HG03108 (cell line): Measurements from ENCODE around the gene UIMC1.

Experiments
- ATAC-seq: cut with Tn5 transposase; IDR thresholded peaks from one replicate; pipeline ENCODE4 v1.9.1; 2021; ENCODE audit warnings: moderate library complexity; ENCODE audit not compliant: unreplicated experiment

The UIMC1 gene

DNA sequence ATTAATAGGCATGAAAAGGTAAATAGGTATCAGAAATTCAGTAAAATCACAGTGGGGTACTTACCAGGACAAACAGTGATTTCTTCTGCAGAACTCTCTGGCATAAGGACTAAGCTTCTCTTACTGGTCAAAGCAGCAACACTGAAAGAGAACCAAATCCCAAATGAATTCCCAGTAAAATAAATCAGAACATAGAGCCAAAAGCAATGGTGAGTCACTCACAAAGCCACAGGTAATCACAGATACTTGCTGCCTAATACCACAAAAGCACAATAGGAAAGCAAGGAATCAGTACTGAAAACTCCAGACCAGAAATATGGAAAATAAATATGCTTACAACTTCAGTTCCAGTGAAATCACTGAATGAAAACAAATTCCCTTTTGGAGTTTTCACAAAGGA is 50.7 kb downstream of the UIMC1 start:
- ATAC-seq: no peak

DNA sequence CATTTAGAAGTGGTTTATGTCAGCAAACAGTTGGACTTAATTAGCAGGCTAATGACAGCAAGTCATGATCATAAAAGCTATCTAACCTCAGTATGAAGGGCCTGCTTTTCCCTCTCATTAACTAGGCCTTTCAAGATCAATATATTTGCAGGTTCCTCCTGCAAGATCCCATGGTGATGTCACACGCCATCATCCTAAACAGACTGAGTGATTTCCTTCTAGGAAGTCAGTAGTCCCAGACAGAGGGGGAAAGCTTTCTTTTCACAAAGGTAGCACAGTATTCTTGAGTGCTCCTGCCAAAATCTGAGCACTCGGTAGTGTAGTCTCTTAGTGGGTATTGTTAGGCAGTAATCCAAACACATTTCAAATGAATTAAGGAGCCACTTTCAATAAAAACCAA is 52.5 kb downstream of the UIMC1 start:
- no peak for ATAC-seq

DNA sequence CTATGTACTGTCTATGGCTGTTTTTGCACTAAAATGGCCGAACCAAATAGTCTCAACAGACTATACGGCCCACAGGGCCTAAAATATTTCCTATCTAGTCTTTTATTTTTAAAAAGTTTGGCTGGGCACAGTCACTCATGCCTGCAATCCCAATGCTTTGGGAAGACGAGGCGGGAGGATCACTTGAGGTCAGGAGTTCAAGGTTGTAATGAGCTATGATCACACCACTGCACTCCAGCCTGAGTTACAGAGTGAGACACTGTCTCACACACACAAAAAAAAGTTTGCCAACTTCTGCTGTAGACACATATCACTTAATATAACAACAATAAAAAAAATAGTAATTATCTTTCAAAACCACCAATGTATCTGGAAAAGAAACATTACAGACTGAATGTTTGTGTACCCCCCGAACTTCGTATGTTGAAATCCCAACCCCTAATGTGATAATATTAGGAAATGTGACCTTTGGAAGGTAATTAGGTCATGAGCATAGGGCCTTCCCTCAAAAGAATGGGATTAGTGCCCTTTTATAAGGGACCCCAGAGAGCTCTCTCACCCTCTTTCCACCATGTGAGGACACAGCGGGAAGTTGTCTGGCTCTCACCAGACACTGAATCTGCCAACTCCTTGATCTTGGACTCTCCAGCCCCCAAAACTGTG is 53.9 kb downstream of the UIMC1 start:
- no peak for ATAC-seq

DNA sequence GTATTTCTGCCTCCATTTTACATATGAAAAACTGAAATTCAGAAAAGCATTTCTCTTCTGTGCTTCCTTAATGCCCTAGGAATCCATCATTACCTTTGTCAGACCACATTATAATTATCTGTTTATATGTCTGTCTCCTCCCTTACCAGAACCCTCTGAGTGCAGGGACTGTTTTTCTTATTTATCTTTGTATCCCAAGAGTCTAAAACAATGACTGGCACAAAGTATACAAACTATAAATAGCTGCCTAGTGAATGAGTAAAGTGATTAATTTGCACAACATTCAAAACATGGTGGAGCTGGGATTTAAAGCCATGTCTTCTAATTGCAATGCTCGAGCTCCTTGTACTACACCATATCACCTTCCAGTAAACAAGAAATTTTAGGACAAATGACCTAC is 58.1 kb downstream of the UIMC1 start:
- no peak for ATAC-seq

DNA sequence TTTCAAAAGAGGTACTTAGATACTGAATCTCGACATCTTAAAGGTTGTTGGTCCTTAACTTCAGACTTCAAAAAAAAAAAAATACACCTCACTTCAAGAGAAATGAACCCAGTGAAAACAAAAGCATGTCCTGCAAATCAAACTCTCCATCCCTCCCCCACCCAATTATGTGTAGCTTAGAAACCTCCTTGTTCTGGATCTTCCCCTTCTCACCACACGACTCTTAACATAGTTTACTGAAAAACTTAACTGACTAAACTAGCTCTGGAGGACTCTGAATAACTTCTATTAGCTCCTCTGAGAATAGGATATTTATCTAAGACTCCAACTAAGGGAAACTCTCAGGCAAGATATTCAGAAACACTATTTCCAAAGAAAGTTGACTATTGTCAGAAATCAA is 58.7 kb downstream of the UIMC1 start:
- ATAC-seq: no peak

DNA sequence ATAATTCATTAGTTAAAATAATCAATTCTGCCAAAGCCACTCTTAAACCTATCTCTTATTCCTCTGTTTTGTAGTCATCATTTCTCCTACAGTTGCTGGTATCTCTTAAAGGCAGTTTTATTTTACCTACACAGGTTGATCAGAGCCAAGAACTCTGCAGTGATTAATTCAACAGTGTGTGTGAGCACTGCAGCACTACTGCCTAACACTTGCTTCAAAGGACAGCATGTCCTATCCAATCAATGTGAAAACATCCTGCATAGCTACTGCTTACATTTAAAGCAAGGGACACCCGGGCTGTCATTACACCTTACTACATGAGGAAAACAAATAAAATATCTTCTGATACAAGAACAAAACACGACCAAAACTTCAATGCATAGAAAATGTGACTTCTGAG is 62.3 kb downstream of the UIMC1 start:
- ATAC-seq: no peak

DNA sequence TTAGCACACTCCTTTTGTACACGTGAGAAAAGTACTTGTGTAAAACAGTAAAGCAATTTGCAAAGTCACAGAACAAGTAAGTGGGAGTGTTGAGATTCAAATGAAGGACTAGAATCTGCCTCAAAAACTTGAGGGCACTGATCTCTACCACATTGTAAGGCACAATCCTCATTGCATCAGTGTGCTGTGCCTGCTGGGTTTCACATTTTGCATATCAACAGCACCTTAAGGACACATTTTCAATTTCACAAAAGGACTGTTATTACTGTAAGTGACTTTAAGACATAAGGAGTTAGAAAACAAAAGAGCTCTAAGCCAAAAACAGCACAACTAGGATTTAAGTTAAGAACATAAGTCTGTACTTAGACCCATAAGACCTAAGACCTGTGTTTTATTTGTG is 62.8 kb downstream of the UIMC1 start:
- no peak for ATAC-seq

DNA sequence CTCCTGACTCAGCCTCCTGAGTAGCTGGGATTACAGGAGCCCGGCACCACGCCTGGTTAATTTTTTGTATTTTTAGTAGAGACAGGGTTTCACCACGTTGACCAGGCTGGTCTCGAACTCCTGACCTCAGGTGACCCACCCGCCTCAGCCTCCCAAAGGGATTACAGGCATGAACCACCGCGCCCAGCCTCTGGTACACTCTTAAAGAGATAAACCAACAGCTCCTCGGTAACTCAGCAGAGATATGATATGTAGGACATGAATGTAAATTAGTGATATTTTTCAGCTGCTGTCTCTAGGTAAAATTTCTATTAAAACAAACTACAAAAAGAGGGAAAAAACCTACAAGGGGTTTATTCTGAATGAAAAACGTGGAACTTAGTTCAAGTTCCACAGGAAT is 64.6 kb downstream of the UIMC1 start:
- ATAC-seq: no peak

DNA sequence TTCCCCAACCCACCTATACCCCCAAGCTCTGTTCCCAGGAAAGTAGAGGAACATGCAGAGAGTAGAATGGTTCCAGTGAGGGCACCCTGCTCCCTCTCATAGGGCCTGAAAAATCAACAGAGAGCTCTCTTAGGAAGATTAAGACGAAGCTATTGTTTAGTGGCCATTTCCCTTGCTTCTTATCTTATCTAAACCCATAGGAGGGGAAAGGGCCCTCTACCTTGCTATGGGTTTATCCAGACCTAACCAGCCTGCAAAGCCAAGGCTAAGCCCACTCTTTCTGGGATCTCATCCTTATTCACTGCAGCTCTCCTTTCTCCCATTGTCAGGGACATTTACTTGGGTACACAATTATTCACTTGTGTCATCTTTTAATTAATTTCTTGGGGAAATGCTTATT is 68.1 kb downstream of the UIMC1 start:
- ATAC-seq: no peak

DNA sequence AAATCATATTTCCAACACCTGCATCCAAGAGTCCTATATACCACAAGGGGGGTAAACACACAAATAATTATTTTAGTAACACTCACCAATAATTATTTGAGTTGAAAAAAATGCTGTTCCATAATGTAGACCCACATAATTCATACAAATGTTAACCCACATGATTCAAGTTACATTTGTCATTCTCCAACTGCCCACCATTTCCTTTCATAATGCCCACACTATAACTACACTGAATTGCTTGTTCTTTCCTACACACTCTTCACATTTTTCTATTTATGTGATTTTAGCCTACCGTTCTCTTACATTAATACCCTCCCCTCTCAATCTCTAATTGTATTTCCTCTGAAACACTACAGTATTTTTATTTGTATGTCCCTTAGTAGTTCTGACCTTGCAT is 71.6 kb downstream of the UIMC1 start:
- no peak for ATAC-seq

DNA sequence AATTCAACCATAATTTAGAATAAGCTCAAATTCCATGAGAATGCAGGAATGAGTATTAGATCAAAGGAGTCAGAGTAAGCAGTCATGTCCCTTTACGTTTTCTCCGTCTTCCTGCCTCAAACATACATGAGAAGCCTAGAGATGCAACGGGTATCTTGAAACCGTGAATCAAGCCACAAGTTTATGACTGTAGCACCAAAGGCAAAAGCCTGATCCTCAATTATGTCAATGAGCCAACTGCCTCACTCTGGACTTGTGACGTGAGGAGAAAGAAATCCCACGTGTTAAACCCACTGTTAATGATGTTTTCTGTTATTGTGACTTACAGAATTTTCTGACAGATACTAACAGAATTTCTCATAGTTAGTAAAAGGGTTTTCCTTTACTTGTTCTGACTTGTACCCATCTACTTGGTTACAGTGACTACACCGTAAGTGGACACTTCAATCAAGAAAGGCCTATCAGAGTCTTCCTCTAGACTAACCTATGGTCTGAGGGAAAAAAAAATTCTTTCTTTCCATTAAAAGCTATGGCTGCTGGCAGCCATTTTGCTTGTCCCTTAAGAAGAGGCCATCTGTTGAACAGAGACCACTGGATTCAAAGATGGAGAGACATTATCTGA is 72.2 kb downstream of the UIMC1 start:
- ATAC-seq: no peak

DNA sequence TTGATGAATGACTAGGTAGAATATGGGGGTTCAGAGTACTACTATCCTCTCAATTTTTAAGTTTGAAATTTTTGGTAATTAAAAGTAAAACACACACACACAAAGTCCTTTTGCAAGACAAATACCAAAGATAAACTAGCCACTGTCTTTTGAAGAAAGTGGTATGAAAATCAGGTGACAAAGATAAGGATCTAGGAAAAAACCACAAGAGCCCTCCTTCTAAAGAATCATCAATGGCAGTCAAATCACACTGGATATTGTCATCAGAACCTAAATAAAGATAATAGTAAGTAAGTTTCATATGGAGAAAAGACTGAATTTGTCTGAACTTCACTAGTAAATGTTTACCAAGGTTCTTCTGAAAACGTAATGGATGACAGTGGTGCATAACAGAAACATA is 76.9 kb downstream of the UIMC1 start:
- no peak for ATAC-seq

DNA sequence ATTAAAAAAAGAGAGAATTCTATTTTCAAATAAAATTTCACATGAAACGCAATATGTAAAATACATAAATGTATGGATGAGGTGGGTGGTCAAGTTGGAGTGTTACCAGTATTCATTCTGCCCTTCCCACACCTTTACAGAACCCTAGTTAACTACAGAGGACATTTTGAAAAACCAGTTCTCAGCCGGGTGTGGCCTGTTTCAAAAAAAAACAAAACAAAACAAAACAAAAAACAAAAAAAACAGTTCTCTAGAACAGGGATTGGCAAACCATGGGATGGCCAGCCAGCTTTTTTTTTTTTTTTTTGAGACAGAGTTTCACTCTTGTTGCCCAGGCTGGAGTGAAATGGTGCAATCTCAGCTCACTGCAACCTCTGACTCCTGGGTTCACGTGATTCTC is 79.0 kb downstream of the UIMC1 start:
- no peak for ATAC-seq

DNA sequence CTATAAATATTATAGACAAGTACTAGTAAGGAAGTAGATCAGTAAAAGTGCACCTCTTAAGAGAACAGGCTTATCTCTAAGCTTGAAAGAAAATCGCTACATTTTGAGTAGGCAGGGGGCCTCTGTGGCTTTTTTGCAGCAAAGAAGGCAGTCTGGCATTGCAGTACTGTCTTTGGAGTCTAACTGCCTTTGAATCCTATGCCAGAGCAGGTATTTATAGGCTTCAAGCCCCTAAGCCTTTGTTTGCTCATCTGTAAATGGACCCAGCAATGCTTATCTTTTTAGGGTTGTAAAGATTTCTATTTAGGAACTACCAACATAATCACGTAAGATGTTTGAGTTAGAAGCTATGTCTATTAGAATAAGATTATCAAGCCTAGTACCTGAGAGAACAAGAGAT is 83.8 kb downstream of the UIMC1 start:
- no peak for ATAC-seq

DNA sequence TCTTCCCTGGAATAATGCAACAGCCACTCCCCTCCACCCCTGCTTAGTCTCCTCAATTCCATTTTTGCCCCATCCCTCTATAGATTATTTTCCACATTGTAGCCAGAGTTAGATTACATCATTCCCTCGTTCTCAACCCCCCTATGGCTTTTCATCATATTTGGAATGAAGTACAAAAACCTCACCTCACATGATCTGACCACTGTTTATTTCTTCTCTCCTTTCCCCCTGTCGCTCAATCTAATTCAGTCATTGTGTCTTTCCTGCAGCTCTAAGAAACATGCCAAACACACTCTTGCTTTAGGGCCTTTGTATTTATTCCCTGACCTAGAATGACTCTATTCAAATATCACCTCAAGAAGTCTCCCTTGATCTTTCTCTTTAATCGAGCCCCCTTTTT is 84.9 kb downstream of the UIMC1 start:
- ATAC-seq: no peak

DNA sequence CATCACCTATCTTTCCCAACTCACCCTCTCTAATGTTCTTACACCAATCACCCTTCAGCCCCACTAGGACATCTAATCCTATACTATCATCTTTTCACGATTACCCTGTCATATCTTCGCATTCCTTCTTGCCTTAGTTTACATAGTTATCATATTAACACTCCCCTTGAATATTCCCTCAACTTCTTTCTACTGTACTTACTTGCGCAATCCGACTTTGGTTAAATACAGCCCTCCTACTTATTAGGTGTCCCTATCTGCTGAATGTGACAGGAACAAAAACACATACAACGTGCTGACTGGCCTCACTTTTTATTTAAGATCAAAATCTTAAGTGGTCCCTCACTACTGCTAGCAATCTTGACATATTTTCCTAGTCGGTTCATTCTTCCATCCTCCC is 88.0 kb downstream of the UIMC1 start:
- no peak for ATAC-seq

DNA sequence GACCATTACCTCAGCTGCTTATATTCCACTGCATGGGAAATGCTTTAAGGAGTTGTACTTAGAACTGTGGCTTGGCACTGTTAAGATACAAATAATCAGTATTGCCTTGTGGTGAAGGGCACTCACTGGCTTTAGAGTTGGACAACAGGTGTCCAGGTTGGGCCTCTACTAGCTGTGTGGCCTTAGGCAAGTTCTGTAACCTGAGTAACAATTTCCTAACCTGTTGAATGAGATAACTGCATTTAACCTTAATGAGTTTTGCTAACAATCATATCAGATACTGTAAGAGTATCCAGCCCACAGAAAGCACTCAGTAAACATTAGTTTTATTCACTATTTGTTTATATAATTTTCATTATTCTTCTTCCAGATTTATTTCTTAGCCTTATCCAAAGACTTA is 90.2 kb downstream of the UIMC1 start:
- ATAC-seq: no peak

DNA sequence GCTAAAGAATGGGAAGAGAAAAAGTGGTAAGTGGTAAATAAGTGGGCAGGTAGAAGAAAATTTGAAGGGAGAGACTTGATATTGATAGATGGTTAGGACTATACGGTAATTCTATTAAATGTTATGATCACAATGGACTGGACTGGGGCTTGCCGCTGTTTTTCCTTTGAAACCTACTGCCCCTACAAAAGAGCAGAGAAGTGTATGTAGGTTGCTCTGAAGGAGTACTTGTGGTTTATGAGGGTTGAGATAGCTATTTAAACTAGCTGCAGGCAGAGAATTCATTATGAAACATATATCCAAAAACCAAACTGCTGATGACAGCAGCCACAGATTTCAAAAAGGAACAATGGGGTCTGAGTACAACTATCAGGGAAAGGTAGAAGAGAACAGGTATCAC is 90.7 kb downstream of the UIMC1 start:
- no peak for ATAC-seq

DNA sequence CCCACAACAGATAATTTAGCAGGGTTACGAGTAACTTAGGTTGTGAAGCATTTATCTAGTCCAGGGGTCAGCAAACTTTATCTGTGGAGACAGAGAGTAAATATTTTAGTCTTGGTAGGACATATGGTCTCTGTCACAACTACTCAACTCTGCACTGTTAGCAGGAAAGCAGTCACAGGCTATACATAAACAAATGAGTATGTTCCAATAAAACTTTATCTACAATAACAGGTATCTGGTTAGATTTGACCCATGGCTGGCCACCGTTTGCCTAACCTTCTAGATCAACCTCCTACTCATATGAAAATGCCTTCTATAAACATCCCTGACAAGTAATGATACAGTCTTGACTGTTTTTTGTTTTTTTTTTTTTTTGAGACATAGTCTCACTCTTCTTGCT is 94.5 kb downstream of the UIMC1 start:
- no peak for ATAC-seq

DNA sequence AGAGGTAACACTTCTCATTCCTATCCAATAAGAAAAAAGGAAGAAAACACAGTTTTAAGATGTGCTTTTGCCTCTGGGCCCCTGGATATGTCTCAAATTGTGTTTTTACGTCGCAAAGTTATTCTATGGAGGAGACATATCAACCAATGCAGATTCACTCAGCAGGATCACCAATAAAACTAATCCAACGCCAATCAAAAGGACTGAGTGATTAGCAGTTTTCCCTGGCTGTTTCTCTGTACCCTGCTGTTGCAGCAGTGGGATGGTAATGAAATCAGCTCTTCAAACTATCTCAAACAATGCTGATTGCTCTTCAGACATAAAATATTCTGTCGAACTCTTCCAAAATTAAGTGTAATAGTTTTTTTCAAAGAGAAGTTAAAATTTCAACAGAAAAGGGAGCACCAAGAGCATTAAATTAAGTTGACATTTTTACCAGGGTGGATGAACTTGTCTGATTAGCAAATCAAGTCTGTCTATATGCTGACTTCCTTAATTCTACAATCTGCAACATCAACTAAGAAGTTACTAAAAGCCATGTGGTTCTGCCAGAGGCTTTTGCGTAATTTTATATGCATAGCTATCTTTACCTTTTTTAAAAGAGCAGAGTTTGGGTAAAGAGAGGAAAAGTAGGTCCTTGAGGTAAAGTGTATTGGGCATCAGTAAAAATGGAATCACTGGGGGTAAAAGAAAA is 97.8 kb downstream of the UIMC1 start:
- no peak for ATAC-seq

DNA sequence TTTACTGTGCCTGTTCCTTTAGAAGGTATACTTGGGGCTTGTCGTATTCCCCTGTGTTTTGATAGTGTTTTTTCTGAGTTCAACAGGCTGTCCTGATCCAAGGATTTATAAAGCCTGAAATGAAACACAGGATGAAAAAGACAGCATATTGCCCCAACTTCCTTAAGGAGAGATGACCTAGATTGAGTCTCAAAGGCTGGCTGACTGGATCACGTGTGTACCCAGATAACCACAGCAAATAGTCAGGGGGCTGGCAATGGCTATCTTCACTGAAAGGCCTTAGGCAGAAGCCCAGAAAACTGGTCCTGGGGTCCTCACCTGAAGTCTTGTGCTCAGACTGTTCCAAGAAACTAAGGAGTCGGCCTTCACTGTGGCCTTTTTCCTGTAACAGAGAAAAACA is 99.8 kb downstream of the UIMC1 start:
- no peak for ATAC-seq

DNA sequence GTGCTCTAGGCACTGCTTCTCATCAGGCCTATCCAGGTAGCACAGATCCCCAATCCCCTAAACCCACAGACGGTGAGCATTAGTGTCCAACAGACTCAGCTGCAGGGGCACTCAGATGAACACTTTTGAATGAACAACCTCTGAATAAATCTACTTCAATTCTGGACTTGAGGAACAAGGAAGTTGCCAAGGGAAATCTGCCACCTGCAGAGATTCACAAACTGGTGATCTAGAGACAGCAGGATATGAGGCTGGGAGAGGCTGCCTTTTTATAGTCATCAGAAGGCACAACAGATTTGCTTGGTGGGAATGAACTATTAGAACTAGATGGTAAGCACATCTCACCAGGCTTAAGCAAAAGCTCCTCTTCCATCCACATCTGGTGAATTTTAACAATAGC is 100.5 kb downstream of the UIMC1 start:
- no peak for ATAC-seq

DNA sequence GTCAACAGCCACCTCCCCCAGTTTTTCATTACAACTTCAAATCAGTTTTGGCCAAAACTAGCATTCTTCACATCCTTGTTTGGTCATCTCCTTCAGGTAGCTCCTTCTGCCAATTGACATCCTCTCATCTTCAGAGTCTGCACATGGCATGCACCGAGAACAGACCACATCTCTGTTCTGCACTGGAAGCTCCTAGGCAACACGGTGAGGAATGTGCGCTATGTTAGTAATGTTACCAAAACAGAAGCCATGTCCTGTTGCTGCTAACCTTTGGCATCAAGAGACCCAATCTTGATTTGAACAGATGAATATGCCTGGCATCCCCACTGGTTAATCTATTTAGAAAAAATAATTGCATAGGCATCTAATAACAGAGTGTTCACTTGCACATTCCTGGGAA is 102.3 kb downstream of the UIMC1 start:
- no peak for ATAC-seq
